ENCODE data around the gene DUOXA1.

DNA sequence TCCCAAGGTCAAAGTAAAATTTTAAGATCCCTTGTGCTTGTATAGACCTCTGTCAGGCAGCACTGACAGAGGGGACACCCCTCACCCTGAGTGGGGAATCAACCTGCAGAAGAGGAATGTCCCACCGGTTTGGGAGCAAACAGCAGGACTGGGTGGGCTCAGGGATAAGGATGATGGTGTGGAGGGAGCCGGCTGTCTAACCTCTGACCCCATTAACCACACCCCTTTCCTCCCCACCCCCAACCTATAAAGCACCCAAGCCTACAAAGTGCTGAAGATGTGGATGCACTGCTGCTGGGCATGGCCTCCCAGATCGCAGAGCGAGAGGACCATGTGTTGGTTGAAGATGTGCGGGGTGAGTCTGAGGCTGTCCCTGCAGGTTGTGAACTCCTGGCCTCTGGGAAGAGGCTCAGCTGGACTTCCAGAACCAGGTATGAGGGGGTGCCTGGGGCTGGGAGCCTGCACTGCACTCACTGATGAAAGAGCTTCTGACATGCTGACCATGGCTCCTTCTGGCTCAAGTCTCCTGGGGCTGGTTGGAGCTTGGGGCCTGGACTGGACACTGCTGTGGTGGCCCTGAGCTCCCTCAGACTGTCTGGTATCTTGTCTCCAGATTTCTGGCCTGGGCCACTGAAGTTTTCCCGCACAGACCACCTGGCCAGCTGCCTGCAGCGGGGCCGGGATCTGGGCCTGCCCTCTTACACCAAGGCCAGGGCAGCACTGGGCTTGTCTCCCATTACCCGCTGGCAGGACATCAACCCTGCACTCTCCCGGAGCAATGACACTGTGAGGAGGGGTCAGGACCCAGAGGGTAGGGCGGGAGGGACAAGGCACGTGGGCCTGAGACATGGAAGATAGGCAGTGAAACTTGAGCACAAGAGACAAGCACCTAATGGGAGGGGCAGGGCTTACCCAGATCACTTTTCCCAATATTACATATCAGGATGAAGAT lies 9.4 kb upstream of the DUOXA1 start:
- TF ChIP-seq ZFP30 (CRISPR knock-in tag; IDR thresholded peaks at IDR 0.05) (no peak), SNAI2 (CRISPR knock-in tag; IDR thresholded peaks at IDR 0.05) (no peak), ZFP3 (CRISPR knock-in tag; IDR thresholded peaks at IDR 0.05) (no peak), ZC3H10 (CRISPR knock-in tag; IDR thresholded peaks at IDR 0.05) (no peak)

All from SK-N-SH treated with all-trans-retinoic acid at 6 μM for 48 hours (cell line).